Keratinocyte (primary cell): ENCODE results near the gene CYP27A1. TPM values are rescaled to one million over a fixed set of nuclear protein-coding genes. Genes with fewer than 3 reads are reported as not detected.

ENCODE experiments used
- DNase-seq: peaks from one replicate; pipeline ENCODE4 v3.0.0-alpha.2; 2011; ENCODE audit warnings: low read depth, missing footprints, low spot score
- FAIRE-seq: peaks from 2 replicates; lab custom pipeline; 2011; peaks lifted over from hg19 to GRCh38; lab: Jason Lieb, UNC
- H2AFZ ChIP-seq: 2 replicates; pipeline ENCODE4 v1.6.0; 2012; ENCODE audit warnings: low read length, control low read depth, inconsistent platforms; ENCODE audit not compliant: control insufficient read depth
- H3K27ac ChIP-seq: 2 replicates; pipeline ENCODE4 v1.5.1; 2011; ENCODE audit warnings: low read length; ENCODE audit not compliant: control insufficient read depth, insufficient read depth
- H3K27me3 ChIP-seq: 3 replicates; pipeline ENCODE4 v1.6.0; 2011; ENCODE audit warnings: low read length; ENCODE audit not compliant: control insufficient read depth, insufficient read depth; ENCODE audit errors: extremely low read depth
- H3K36me3 ChIP-seq, 2 experiments: 2 replicates in 1 of 2; 3 replicates in 1 of 2; pipeline ENCODE4 v1.5.1; 2011; ENCODE audit warnings: low read length in 2 of 2, mild to moderate bottlenecking in 1 of 2; ENCODE audit not compliant: control insufficient read depth in 2 of 2, insufficient read depth in 2 of 2; ENCODE audit errors: extremely low read depth in 1 of 2
- H3K4me1 ChIP-seq: 3 replicates; pipeline ENCODE4 v1.5.1; 2011; ENCODE audit warnings: low read length; ENCODE audit not compliant: control insufficient read depth, insufficient read depth; ENCODE audit errors: extremely low read depth
- H3K4me2 ChIP-seq: 3 replicates; pipeline ENCODE4 v1.6.0; 2011; ENCODE audit warnings: low read depth, low read length; ENCODE audit not compliant: control insufficient read depth, insufficient read depth; ENCODE audit errors: extremely low read depth
- H3K4me3 ChIP-seq, 3 experiments: fragments of 200-600 bp in 1 of 3; sonication (generic) in 1 of 3; 2 replicates in 2 of 3; 3 replicates in 1 of 3; pipeline ENCODE4 v1.5.1; 2011 to 2016; ENCODE audit warnings: low read length in 3 of 3, mild to moderate bottlenecking in 3 of 3, control low read depth in 2 of 3, inconsistent platforms in 1 of 3, low read depth in 1 of 3, mixed read lengths in 1 of 3, mixed run types in 1 of 3, moderate library complexity in 1 of 3; ENCODE audit not compliant: control insufficient read depth in 2 of 3, insufficient read depth in 2 of 3; ENCODE audit errors: extremely low read depth in 1 of 3
- H3K79me2 ChIP-seq: 2 replicates; pipeline ENCODE4 v1.6.0; 2012; ENCODE audit warnings: low read length; ENCODE audit not compliant: control insufficient read depth, insufficient read depth
- H3K9ac ChIP-seq: 3 replicates; pipeline ENCODE4 v1.6.0; 2011; ENCODE audit warnings: low read length; ENCODE audit not compliant: control insufficient read depth, insufficient read depth; ENCODE audit errors: extremely low read depth
- H3K9me1 ChIP-seq: 3 replicates; pipeline ENCODE4 v1.6.0; 2011; ENCODE audit warnings: low read length; ENCODE audit not compliant: control insufficient read depth, insufficient read depth; ENCODE audit errors: extremely low read depth
- H3K9me3 ChIP-seq: 2 replicates; pipeline ENCODE4 v1.5.1; 2012; ENCODE audit warnings: low read depth, low read length; ENCODE audit not compliant: control insufficient read depth
- H4K20me1 ChIP-seq: 3 replicates; pipeline ENCODE4 v1.6.0; 2011; ENCODE audit warnings: low read length; ENCODE audit not compliant: control insufficient read depth, insufficient read depth; ENCODE audit errors: extremely low read depth
- CTCF ChIP-seq, 3 experiments: IDR thresholded peaks in 1 of 3; conservative IDR thresholded peaks in 1 of 3; optimal IDR thresholded peaks in 1 of 3; 2 replicates in 2 of 3; 3 replicates in 1 of 3; pipeline versions ENCODE3 to v1.5.1; 2011; ENCODE audit warnings: low read length in 3 of 3, mild to moderate bottlenecking in 3 of 3, moderate library complexity in 2 of 3, control low read depth in 1 of 3, inconsistent platforms in 1 of 3; ENCODE audit not compliant: insufficient read depth in 2 of 3; ENCODE audit errors: extremely low read depth in 1 of 3
- EZH2 ChIP-seq: IDR thresholded peaks from one replicate; pipeline ENCODE4 v1.6.1; 2012; ENCODE audit warnings: inconsistent platforms, mild to moderate bottlenecking, low read length, moderate library complexity
- dilution Hi-C: fragments of 300-500 bp; cut with MboI; formaldehyde crosslinking; loops from one replicate; pipeline ENCODE4 v1.7.0; 2020; ENCODE audit warnings: low sequenced_read_pairs; ENCODE audit not compliant: extremely low pct_ligation_motif_present
- polyA plus RNA-seq, 5 experiments: library from polyadenylated mRNA; depleted of rRNA in 3 of 5; stranded (reverse) in 3 of 5; stranded (forward) in 1 of 5; unstranded in 1 of 5; fragments of >200 nt; gene quantifications; 1 replicate in 1 of 5; 2 replicates in 3 of 5; 3 replicates in 1 of 5; pipeline versions ENCODE4 v1.2.1 to v1.2.3, GENCODE V29; 2011 to 2012; ENCODE audit warnings: missing spikeins in 2 of 5, low read depth in 1 of 5, low replicate concordance in 1 of 5

Gene CYP27A1
- polyA plus RNA-seq, 1 donor (not counting 4 experiments of a cell fraction or from before 2014, with no cell fraction given): 0.12 TPM

GRCh38 chr2:218857371-218858137, 75.6 kb downstream of the CYP27A1 start:
- FAIRE-seq (no peak), DNase-seq (no peak)
- Histone ChIP-seq H3K4me3 (no peak overlapping the region), H3K9me3 (no peaks in the 10 kb centered on the region), H3K4me1 (peaks cover 16% of the 10 kb centered on the region), H3K36me3 (no peaks in the 10 kb centered on the region), H3K27ac (no peak overlapping the region), H2AFZ (no peak overlapping the region), H3K4me2 (no peak overlapping the region), H3K9ac (no peak overlapping the region), H3K27me3 (peaks cover 57% of the 10 kb centered on the region), H4K20me1 (no peaks in the 10 kb centered on the region), H3K79me2 (no peaks in the 10 kb centered on the region), H3K9me1 (no peaks in the 10 kb centered on the region)
- TF ChIP-seq EZH2: no peak
- dilution Hi-C loops: no loop called here

- dilution Hi-C loops: no loop called here
- Histone ChIP-seq H3K79me2 (no peaks in the 10 kb centered on the region), H3K4me2 (no peak overlapping the region), H2AFZ (no peak overlapping the region), H3K27me3 (peaks cover 57% of the 10 kb centered on the region), H3K27ac (no peak overlapping the region), H3K4me3 (no peak overlapping the region), H3K36me3 (no peaks in the 10 kb centered on the region), H3K9me1 (no peaks in the 10 kb centered on the region), H4K20me1 (no peaks in the 10 kb centered on the region), H3K9me3 (no peaks in the 10 kb centered on the region), H3K9ac (no peak overlapping the region), H3K4me1 (peaks cover 16% of the 10 kb centered on the region)
- TF ChIP-seq CTCF (optimal IDR thresholded peaks at IDR 0.05 in 1 of 3, IDR thresholded peaks at IDR 0.05 in 1 of 3, conservative IDR thresholded peaks at IDR 0.05 in 1 of 3; ENCODE audit: extremely low read depth in 1 of 3, insufficient read depth in 2 of 3, low read length in 3 of 3): no peak
- no peak for TF ChIP-seq EZH2
- DNase-seq (no peak), FAIRE-seq (no peak)
Observed at GRCh38 chr2:218858138-218858445, 76.1 kb downstream of the CYP27A1 start.
